Keratinocyte (primary cell): ENCODE data around the gene RENBP. TPM values are rescaled to one million over a fixed set of nuclear protein-coding genes. Genes with fewer than 3 reads are reported as not detected.

Experiments
- DNase-seq: peaks from one replicate; pipeline ENCODE4 v3.0.0-alpha.2; 2011; ENCODE audit warnings: low read depth, missing footprints, low spot score
- FAIRE-seq: peaks from 2 replicates; lab custom pipeline; 2011; peaks lifted over from hg19 to GRCh38; lab: Jason Lieb, UNC
- H2AFZ ChIP-seq: 2 replicates; pipeline ENCODE4 v1.6.0; 2012; ENCODE audit warnings: low read length, control low read depth, inconsistent platforms; ENCODE audit not compliant: control insufficient read depth
- H3K27ac ChIP-seq: 2 replicates; pipeline ENCODE4 v1.5.1; 2011; ENCODE audit warnings: low read length; ENCODE audit not compliant: control insufficient read depth, insufficient read depth
- H3K27me3 ChIP-seq: 3 replicates; pipeline ENCODE4 v1.6.0; 2011; ENCODE audit warnings: low read length; ENCODE audit not compliant: control insufficient read depth, insufficient read depth; ENCODE audit errors: extremely low read depth
- H3K36me3 ChIP-seq, 2 experiments: 2 replicates in 1 of 2; 3 replicates in 1 of 2; pipeline ENCODE4 v1.5.1; 2011; ENCODE audit warnings: low read length in 2 of 2, mild to moderate bottlenecking in 1 of 2; ENCODE audit not compliant: control insufficient read depth in 2 of 2, insufficient read depth in 2 of 2; ENCODE audit errors: extremely low read depth in 1 of 2
- H3K4me1 ChIP-seq: 3 replicates; pipeline ENCODE4 v1.5.1; 2011; ENCODE audit warnings: low read length; ENCODE audit not compliant: control insufficient read depth, insufficient read depth; ENCODE audit errors: extremely low read depth
- H3K4me2 ChIP-seq: 3 replicates; pipeline ENCODE4 v1.6.0; 2011; ENCODE audit warnings: low read depth, low read length; ENCODE audit not compliant: control insufficient read depth, insufficient read depth; ENCODE audit errors: extremely low read depth
- H3K4me3 ChIP-seq, 3 experiments: fragments of 200-600 bp in 1 of 3; sonication (generic) in 1 of 3; 2 replicates in 2 of 3; 3 replicates in 1 of 3; pipeline ENCODE4 v1.5.1; 2011 to 2016; ENCODE audit warnings: low read length in 3 of 3, mild to moderate bottlenecking in 3 of 3, control low read depth in 2 of 3, inconsistent platforms in 1 of 3, low read depth in 1 of 3, mixed read lengths in 1 of 3, mixed run types in 1 of 3, moderate library complexity in 1 of 3; ENCODE audit not compliant: control insufficient read depth in 2 of 3, insufficient read depth in 2 of 3; ENCODE audit errors: extremely low read depth in 1 of 3
- H3K79me2 ChIP-seq: 2 replicates; pipeline ENCODE4 v1.6.0; 2012; ENCODE audit warnings: low read length; ENCODE audit not compliant: control insufficient read depth, insufficient read depth
- H3K9ac ChIP-seq: 3 replicates; pipeline ENCODE4 v1.6.0; 2011; ENCODE audit warnings: low read length; ENCODE audit not compliant: control insufficient read depth, insufficient read depth; ENCODE audit errors: extremely low read depth
- H3K9me1 ChIP-seq: 3 replicates; pipeline ENCODE4 v1.6.0; 2011; ENCODE audit warnings: low read length; ENCODE audit not compliant: control insufficient read depth, insufficient read depth; ENCODE audit errors: extremely low read depth
- H3K9me3 ChIP-seq: 2 replicates; pipeline ENCODE4 v1.5.1; 2012; ENCODE audit warnings: low read depth, low read length; ENCODE audit not compliant: control insufficient read depth
- H4K20me1 ChIP-seq: 3 replicates; pipeline ENCODE4 v1.6.0; 2011; ENCODE audit warnings: low read length; ENCODE audit not compliant: control insufficient read depth, insufficient read depth; ENCODE audit errors: extremely low read depth
- EZH2 ChIP-seq: IDR thresholded peaks from one replicate; pipeline ENCODE4 v1.6.1; 2012; ENCODE audit warnings: inconsistent platforms, mild to moderate bottlenecking, low read length, moderate library complexity
- dilution Hi-C: fragments of 300-500 bp; cut with MboI; formaldehyde crosslinking; loops from one replicate; pipeline ENCODE4 v1.7.0; 2020; ENCODE audit warnings: low sequenced_read_pairs; ENCODE audit not compliant: extremely low pct_ligation_motif_present
- polyA plus RNA-seq, 5 experiments: library from polyadenylated mRNA; depleted of rRNA in 3 of 5; stranded (reverse) in 3 of 5; stranded (forward) in 1 of 5; unstranded in 1 of 5; fragments of >200 nt; gene quantifications; 1 replicate in 1 of 5; 2 replicates in 3 of 5; 3 replicates in 1 of 5; pipeline versions ENCODE4 v1.2.1 to v1.2.3, GENCODE V29; 2011 to 2012; ENCODE audit warnings: missing spikeins in 2 of 5, low read depth in 1 of 5, low replicate concordance in 1 of 5
- TF ChIP-seq, protein P1 (sequence below), 3 experiments: IDR thresholded peaks in 1 of 3; conservative IDR thresholded peaks in 1 of 3; optimal IDR thresholded peaks in 1 of 3; 2 replicates in 2 of 3; 3 replicates in 1 of 3; pipeline versions ENCODE3 to v1.5.1; 2011; ENCODE audit warnings: low read length in 3 of 3, mild to moderate bottlenecking in 3 of 3, moderate library complexity in 2 of 3, control low read depth in 1 of 3, inconsistent platforms in 1 of 3; ENCODE audit not compliant: insufficient read depth in 2 of 3; ENCODE audit errors: extremely low read depth in 1 of 3

Gene RENBP
- polyA plus RNA-seq, 1 donor (not counting 4 experiments of a cell fraction or from before 2014, with no cell fraction given): 0.16 TPM

DNA sequence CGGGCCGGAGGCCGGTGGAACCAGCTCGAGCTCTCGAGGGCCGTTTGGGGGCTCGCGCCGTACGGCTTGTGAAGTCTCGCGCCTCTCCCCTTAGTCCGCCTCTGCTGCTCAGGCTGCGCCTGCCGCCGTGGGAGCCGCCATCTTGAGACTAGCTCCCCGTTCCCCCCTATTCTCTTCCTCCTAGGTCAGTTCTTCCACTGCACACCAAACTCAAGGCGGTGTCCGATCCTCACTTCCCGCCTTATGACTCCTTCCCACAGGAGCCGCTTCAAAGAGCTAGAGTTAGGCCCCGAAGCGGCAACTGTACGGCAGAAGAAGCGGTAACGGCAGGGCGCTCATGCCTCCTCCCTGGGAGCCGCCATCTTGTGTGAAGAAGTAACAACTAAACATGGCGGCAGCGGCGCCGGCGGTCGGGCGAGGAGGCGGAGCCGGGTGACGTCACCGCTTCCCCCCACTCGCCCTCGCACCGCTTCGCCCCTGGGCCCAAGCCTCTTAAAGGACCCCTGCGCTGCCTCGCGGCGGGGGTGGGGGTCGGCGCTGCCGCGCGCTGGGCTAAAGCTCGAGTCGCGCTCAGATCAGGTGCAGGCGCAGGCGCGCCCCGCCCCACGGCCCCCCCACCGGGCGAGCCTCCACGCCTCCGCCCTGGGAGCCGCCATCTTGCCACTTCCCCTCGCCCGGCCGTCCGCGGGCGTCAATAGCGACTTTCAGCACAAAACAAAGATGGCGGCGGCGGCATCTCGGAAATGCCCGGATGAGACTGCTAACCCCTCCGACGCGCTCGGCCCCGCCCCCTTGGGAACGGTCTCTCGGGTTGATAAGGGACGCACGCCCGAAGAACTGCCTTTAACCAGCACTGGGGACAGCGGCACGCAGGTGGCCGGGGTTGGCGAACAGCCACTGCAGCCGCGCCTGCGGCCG, 27.3 kb upstream of the RENBP start, which contains the start of gene HCFC1:
Gene HCFC1 (minus strand): TSS at position 369 of the 918 bp plus-strand sequence. CDS start 978 bp downstream, outside the sequence.
- peak within 1 kb of the TSS; percentile 88 for H2AFZ ChIP-seq
- peak within 1 kb of the TSS; percentile 84 to 91 (median 86) for H3K4me3 ChIP-seq
- peaks cover 15% of the 10 kb centered on the region for H4K20me1 ChIP-seq
- DNase-seq (peak; percentile 41), FAIRE-seq (peak; percentile 43)
- H3K4me2 ChIP-seq: peak within 1 kb of the TSS; percentile 85
- H3K9me1 ChIP-seq: no peaks in the 10 kb centered on the region
- H3K27me3 ChIP-seq: no peaks in the 10 kb centered on the region
- no peak for TF ChIP-seq EZH2
- TF ChIP-seq, protein P1, sequence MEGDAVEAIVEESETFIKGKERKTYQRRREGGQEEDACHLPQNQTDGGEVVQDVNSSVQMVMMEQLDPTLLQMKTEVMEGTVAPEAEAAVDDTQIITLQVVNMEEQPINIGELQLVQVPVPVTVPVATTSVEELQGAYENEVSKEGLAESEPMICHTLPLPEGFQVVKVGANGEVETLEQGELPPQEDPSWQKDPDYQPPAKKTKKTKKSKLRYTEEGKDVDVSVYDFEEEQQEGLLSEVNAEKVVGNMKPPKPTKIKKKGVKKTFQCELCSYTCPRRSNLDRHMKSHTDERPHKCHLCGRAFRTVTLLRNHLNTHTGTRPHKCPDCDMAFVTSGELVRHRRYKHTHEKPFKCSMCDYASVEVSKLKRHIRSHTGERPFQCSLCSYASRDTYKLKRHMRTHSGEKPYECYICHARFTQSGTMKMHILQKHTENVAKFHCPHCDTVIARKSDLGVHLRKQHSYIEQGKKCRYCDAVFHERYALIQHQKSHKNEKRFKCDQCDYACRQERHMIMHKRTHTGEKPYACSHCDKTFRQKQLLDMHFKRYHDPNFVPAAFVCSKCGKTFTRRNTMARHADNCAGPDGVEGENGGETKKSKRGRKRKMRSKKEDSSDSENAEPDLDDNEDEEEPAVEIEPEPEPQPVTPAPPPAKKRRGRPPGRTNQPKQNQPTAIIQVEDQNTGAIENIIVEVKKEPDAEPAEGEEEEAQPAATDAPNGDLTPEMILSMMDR (optimal IDR thresholded peaks at IDR 0.05 in 1 of 3, IDR thresholded peaks at IDR 0.05 in 1 of 3, conservative IDR thresholded peaks at IDR 0.05 in 1 of 3; ENCODE audit: extremely low read depth in 1 of 3, insufficient read depth in 2 of 3, low read length in 3 of 3): no peak
- dilution Hi-C loops: no loop called here
- no peaks in the 10 kb centered on the region for H3K9me3 ChIP-seq
- peaks cover 52% of the 10 kb centered on the region for H3K79me2 ChIP-seq
- peak within 1 kb of the TSS; percentile 99 for H3K27ac ChIP-seq
- H3K36me3 ChIP-seq: peaks cover 0 to 12% of the 10 kb centered on the region in 2 experiments
- peak within 1 kb of the TSS; percentile 99 for H3K9ac ChIP-seq
- H3K4me1 ChIP-seq: peaks cover 20% of the 10 kb centered on the region

DNA sequence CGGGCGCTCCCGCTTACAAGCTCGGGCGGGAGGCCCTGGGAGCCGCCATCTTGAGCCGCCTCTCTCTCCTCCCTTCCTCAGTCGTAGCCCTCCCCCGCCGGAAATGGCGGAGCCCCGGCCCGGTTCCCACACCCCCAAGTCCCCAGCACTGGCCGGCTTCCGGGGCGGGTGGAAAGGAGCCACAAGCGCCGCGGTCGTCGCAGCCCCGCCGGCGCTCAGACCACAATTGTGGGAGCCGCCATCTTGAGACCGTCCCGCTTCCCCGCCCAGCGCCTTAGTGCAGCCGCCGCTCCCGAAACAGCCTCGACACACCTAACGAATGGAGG, 26.6 kb upstream of the RENBP start:
- peaks cover 58% of the 10 kb centered on the region for H3K79me2 ChIP-seq
- no peak for TF ChIP-seq EZH2
- TF ChIP-seq, protein P1 (optimal IDR thresholded peaks at IDR 0.05 in 1 of 3, IDR thresholded peaks at IDR 0.05 in 1 of 3, conservative IDR thresholded peaks at IDR 0.05 in 1 of 3; ENCODE audit: extremely low read depth in 1 of 3, insufficient read depth in 2 of 3, low read length in 3 of 3): no peak
- DNase-seq (no peak), FAIRE-seq (no peak)
- no peaks in the 10 kb centered on the region for H3K9me1 ChIP-seq
- H2AFZ ChIP-seq: peak overlapping the region; percentile 88
- peak overlapping the region; percentile 99 for H3K27ac ChIP-seq
- H4K20me1 ChIP-seq: peaks cover 15% of the 10 kb centered on the region
- H3K9ac ChIP-seq: peak overlapping the region; percentile 99
- no peaks in the 10 kb centered on the region for H3K9me3 ChIP-seq
- H3K27me3 ChIP-seq: no peaks in the 10 kb centered on the region
- H3K4me2 ChIP-seq: peak overlapping the region; percentile 54
- peaks cover 20% of the 10 kb centered on the region for H3K4me1 ChIP-seq
- dilution Hi-C loops: no loop called here
- peak overlapping the region; percentile 84 to 91 (median 86) for H3K4me3 ChIP-seq
- H3K36me3 ChIP-seq: peaks cover 0 to 12% of the 10 kb centered on the region in 2 experiments
